Cerebellar cortex (tissue), 1 donor: ENCODE measurements around the gene VOPP1.

Experiments
- DNase-seq: peaks from one replicate; pipeline ENCODE4 v3.0.0-alpha.2; 2015; ENCODE audit warnings: low spot score

VOPP1 gene

DNA sequence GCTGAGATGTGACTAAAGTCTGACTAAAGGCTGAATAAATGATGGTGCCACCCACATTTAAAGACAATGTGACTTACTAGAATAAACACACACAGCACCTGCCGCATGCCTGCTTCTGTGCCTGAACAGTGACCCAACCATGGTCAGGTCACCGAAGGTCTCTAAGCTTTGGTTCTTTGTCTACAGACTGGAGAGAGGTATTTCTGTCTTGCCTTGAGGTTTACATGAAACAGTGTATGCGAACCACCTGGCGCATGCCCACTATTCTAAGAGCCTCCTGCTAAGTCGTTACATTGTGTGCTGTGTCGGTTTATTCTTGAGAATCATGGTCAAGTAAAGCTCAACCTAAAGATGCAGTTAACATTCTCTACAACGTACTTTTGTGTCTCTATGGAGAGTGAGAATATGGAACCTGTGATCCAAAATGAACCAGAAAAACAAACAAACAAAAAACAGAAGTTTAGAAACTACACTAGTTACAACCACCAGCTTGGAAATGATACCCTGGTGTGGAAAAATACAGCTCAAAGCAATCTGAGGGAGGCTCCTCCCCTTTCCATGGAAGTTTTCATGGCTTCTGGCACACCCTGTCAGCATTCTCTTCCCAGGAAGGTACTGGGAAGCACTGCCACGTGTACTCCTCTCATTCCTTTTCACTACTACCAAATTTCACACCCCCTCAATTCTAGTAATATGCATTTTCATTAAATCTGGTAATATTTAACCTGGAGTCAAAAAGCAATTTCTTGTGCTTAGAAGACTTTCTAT, 40.0 kb downstream of the VOPP1 start:
- DNase-seq = no peak

- no peak for DNase-seq
Observed at GRCh38 chr7:55531536-55531935, 40.8 kb downstream of the VOPP1 start.

GRCh38 chr7:55527307-55527706, 45.0 kb downstream of the VOPP1 start:
- no peak for DNase-seq

GRCh38 chr7:55526770-55527169, 45.5 kb downstream of the VOPP1 start:
- no peak for DNase-seq

- no peak for DNase-seq
Observed at GRCh38 chr7:55526329-55526728, 46.0 kb downstream of the VOPP1 start.

DNA sequence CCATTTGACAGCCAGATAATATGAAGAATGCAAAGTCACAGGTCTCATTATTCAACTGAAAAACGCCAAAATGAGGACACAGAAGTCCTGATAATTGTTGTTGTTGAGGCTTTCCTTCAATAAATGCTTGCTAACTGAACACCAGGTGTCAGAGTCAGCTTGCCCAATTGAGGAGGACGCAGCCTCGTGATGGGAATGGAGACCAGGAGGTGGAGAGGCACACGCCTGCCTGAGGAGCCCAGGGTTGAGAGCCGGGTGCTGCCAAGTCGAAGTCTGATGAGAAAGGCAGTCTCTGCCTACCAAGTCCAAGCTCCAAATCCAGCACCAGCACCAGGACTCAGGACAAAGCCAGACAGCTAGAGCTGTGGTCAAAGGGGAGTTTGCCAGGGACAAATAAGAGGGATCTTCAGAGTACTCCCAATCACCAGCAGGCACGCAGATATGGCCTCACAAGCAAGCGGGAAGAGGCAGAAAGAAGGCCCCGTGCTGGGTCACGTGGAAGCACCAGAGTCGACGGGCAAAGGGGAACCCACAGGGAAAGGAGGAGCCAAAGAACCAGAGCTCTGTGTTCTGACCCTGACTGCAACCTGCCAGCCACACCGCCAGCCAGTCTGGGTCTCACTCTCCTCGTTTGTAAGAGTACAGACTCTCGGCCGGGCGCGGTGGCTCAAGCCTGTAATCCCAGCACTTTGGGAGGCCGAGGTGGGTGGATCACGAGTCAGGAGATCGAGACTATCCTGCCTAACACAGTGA, 47.6 kb downstream of the VOPP1 start:
- peak; percentile 55 for DNase-seq

DNA sequence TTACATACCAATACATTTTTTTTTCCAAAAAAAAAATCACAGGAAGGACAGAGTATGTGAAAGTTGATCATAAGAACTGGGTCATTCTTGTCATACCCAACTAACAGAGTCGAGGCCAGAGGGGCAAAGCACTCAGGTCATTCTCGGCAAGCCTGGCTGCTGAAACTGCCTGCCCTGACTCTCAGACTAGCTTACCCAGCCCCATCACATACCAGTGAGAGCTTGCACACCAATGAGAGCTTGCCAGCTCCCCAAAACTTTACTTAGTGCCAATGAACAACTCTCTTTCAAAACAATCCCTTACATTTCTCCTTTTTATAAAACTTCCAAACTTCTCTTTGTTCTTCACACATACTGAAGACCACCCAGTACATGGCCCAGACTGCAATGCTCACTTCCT, 48.9 kb downstream of the VOPP1 start:
- no peak for DNase-seq

- DNase-seq = peak; percentile 63
Observed at GRCh38 chr7:55521917-55522902, 50.1 kb downstream of the VOPP1 start.

DNA sequence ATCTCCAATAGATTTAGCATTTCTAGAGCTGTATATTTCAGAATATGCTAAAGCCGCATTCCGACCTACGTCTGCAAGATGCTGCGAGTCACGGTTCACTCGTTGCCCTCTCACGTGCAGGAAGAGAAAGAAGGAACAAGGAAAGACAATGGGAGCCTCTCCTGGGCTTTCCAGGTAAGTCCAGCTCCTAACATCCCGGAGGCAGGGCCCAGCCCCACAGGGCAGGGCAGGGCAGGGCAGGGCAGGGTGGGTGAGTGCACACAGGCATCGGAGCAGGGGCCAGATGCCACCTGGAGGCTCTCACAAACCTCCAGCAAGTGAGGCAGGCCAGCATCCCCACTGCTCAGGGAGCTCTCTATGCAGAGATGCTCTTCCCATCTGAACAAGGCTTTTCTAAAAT, 50.8 kb downstream of the VOPP1 start:
- no peak for DNase-seq

GRCh38 chr7:55520426-55521140, 51.7 kb downstream of the VOPP1 start:
- DNase-seq = no peak

- no peak for DNase-seq
Observed at GRCh38 chr7:55518836-55519235, 53.5 kb downstream of the VOPP1 start.

- DNase-seq = no peak
Observed at GRCh38 chr7:55517936-55518689, 54.2 kb downstream of the VOPP1 start.

GRCh38 chr7:55517191-55517633, 55.1 kb downstream of the VOPP1 start:
- DNase-seq = no peak

DNA sequence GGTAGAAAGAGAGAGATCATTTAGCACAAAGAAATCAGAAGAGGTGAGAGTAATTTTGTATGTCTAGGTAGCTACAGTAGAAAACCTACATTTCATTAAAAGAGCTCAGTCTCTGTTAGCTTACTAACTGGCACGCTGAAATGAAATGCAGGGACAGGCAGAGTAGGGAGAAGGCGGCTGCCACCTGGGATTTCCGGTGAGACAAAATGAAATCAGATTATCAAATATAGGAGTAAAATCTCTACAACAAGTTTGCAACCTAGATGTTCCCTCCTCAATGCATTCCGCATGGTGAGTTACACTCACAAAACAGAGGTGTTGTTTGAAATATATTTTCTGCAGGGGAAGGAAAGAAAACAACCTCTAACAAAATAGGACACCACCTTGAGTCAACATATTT, 55.9 kb downstream of the VOPP1 start:
- DNase-seq = no peak

- peak; percentile 88 for DNase-seq
Observed at GRCh38 chr7:55515569-55516279, 56.6 kb downstream of the VOPP1 start.

DNA sequence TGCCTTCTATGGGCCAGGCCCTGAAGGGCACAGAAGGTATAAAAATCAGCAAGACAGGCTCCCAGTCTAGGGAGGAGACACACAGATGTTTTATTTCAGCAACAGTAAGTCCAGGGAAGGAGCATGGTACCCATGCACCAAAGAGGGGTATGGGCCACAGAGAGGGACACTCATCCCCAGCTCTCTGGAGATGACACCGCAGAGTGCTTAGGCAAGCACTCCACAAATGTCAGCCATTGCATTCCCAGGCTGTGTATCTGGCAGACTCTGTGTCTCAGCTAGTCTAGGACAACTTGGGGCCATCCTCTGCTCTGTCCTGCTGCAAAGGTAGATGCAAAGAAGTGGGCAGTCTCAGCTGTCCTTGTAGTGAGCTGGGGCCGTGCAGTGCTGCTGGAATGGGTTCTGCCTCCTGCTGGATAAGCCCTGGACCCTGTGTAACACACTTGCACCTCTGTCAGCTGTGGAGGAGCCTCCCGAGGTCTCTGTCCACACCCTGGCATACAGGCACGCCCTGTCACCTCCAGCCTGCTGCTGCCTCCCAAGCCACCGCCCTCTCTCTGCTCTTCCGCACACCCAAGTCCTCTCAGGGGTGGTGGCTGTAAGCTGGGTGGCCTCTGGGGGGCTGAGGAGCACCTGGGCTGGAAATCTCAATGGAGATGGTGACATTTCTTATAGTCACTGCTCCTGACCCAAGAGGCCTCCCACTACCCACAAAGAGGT, 57.6 kb downstream of the VOPP1 start:
- no peak for DNase-seq

DNA sequence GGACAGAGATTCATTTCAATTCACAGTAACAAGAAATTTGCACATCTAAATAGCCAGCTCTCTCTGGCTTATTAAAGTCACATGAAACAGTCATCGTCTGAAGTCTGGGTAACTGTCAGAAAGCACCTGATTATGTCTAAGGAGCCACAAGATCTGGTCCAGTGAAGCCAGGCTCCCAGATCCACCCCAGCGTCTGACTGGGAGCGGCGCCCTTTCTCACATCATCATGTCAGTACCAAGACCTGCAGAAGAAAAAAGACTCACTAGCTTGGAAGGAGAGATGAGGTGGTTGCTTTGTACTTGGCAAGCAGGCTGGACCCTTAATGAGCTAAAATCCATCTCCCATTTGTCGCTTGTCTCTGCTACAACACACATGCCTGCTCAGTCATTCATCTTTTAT, 58.4 kb downstream of the VOPP1 start:
- no peak for DNase-seq

- DNase-seq = no peak
Observed at GRCh38 chr7:55512635-55513191, 59.6 kb downstream of the VOPP1 start.

- no peak for DNase-seq
Observed at GRCh38 chr7:55510621-55511020, 61.7 kb downstream of the VOPP1 start.
